Cardiac fibroblast (primary cell): ENCODE results near the gene USP33.
"Not testable (repeated sequence)": the region's sequence is repeated elsewhere in the genome, so short reads cannot be mapped to it uniquely, and the experiment has no call there.

Experiments used
- DNase-seq, 2 donors: peaks; one replicate each; pipeline versions ENCODE4 v3.0.0 to v3.0.0-alpha.2; 2010; ENCODE audit warnings: low read depth in 2 of 2
- H3K4me3 ChIP-seq, 2 donors: replicated peaks in 1 of 2; 1 replicate in 1 of 2; 2 replicates in 1 of 2; pipeline ENCODE4 v1.5.1; 2011; ENCODE audit warnings: low read depth in 2 of 2, low read length in 2 of 2, mild to moderate bottlenecking in 2 of 2, moderate library complexity in 1 of 2
- TF ChIP-seq, protein P1 (sequence below): IDR thresholded peaks from one replicate; pipeline ENCODE4 v1.5.1; 2011; ENCODE audit warnings: low read depth, mild to moderate bottlenecking, low read length, inconsistent platforms

Gene USP33

DNA sequence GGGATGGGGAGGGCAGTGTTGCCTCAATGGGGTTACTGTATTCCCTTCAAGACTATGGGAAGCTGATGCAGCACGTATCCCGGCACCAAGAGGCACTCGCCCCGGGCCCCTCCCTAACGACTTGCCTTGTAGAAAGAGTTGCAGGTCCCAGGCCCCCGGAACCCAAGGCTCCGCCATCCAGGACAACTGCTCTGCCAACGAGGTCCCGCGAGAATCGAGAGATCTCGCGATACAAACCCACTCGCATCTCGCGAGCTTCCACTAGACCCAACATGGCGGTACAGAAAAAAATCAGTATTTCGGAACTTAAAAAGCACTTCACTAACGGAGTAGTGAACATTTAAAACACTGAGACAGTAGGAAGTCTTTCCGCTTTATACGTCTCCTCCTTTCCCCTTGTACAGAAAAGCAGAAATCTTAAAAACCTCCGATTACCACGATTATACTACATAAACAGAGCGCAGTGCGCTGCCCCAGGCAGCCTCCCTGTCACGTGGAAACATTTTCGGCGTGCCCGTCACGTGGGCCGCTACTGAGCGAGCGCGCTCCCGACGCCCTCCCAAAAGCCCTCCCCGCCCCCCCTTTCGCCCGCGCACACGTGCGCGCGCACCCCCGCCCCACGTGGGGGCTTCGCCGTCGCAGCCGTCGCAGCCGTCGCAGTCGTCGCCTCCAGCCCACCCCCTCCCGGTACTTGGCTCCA lies 77.0 kb downstream of the USP33 start, which contains the start of gene ZZZ3:
TSS of gene ZZZ3 (minus strand) at position 199 of the 700 bp plus-strand sequence. CDS start 49,304 bp downstream, outside the sequence.
- H3K4me3 ChIP-seq = peak within 1 kb of the TSS; percentile 84 to 94
- peak; percentile 96 to 97 for DNase-seq
- TF ChIP-seq, protein P1, sequence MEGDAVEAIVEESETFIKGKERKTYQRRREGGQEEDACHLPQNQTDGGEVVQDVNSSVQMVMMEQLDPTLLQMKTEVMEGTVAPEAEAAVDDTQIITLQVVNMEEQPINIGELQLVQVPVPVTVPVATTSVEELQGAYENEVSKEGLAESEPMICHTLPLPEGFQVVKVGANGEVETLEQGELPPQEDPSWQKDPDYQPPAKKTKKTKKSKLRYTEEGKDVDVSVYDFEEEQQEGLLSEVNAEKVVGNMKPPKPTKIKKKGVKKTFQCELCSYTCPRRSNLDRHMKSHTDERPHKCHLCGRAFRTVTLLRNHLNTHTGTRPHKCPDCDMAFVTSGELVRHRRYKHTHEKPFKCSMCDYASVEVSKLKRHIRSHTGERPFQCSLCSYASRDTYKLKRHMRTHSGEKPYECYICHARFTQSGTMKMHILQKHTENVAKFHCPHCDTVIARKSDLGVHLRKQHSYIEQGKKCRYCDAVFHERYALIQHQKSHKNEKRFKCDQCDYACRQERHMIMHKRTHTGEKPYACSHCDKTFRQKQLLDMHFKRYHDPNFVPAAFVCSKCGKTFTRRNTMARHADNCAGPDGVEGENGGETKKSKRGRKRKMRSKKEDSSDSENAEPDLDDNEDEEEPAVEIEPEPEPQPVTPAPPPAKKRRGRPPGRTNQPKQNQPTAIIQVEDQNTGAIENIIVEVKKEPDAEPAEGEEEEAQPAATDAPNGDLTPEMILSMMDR = no peak

DNA sequence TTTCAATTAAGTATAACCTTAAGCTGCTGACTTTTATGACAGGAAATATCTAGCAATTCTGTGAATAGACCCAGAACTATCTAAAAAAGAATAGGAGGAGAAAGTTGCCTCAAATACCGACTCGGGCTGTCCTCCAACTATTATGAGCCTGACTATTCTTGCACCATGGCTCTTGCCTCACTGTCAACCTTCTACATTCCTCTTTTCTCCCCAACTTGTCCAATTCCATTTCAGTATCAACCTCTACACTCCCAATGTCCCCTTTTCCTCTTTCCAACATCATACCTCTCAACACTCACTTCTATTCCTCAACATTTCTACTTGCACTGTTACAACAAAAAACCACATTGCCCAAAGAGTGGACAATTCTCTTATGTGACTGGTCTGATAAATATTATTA lies 79.5 kb downstream of the USP33 start:
- DNase-seq = peak in 1 of 2 donors; percentile 17
- no peak overlapping the region for H3K4me3 ChIP-seq
- TF ChIP-seq, protein P1 = no peak

DNA sequence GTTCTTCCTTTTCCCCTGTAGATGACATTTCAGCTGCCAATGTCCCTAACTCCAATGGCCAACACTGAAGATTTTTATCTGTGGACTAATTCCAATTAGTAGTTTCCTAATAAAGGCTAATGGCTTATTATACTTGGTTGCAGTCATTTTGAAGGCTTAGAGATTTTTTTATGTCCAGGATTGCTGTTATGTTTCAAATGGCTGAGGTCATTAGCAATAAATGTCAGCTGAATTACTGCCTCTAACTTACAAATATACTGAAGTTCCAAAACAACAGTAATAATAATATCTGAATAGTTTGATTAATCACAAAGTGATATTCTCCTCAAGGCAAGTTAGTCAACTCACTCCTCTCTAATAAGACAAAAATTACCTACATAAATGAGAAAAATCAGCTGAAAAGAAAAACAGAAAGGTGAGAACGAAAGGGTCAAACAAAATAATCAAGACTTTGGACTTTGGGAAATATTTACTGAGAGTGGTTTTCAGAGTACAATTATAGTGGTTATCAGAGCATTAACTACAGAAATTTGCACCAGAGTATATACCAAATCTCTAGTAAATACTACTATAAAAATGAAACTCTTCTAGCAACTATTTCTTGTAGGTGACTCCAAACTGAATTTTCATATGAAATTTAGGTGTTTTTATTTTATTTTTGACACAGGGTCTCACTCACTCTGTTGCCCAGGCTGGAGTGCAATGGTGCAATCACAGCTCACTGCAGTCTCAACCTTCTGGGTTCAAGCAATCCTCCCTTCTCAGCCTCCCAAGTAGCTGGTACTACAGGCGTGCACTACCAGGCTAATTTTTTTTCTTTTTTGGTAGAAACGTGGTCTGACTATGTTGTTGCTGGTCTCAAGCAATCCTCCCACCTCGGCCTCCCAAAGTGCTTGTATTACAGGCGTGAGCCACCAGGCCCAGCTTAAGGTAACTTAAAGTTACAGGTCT lies 80.7 kb downstream of the USP33 start:
- no peak for DNase-seq
- no peak overlapping the region for H3K4me3 ChIP-seq
- TF ChIP-seq, protein P1 = no peak

- H3K4me3 ChIP-seq = not testable (repeated sequence)
Measured at GRCh38 chr1:77674807-77675206, 84.8 kb downstream of the USP33 start.

GRCh38 chr1:77673716-77674355 lies 85.8 kb downstream of the USP33 start:
- TF ChIP-seq, protein P1 = no peak
- no peak overlapping the region for H3K4me3 ChIP-seq
- no peak for DNase-seq

More at GRCh38 chr1:77674807-77675206, 84.8 kb downstream of the USP33 start:
- not testable (repeated sequence) for DNase-seq

GRCh38 chr1:77673030-77673429 lies 86.6 kb downstream of the USP33 start:
- TF ChIP-seq, protein P1 = no peak
- H3K4me3 ChIP-seq = no peak overlapping the region
- DNase-seq = no peak
